Astrocyte (in vitro differentiated cells and primary cell): ENCODE results near the gene SPATA6L. TPM values are rescaled to one million over a fixed set of nuclear protein-coding genes. Genes with fewer than 3 reads are reported as not detected.

ENCODE experiments used
- DNase-seq: peaks from one replicate; pipeline ENCODE4 v3.0.0-alpha.2; 2010; ENCODE audit warnings: low read depth
- FAIRE-seq: peaks from 2 replicates; lab custom pipeline; 2011; peaks lifted over from hg19 to GRCh38; lab: Jason Lieb, UNC
- H2AFZ ChIP-seq: 2 replicates; pipeline ENCODE4 v1.6.0; 2012; ENCODE audit warnings: low read depth, low read length, inconsistent platforms
- H3K27ac ChIP-seq: 2 replicates; pipeline ENCODE4 v1.5.1; 2011; ENCODE audit warnings: low read depth, low read length, inconsistent platforms
- H3K27me3 ChIP-seq: 2 replicates; pipeline ENCODE4 v1.6.0; 2011; ENCODE audit warnings: low read length, inconsistent platforms; ENCODE audit not compliant: insufficient read depth
- H3K36me3 ChIP-seq: 2 replicates; pipeline ENCODE4 v1.5.1; 2011; ENCODE audit warnings: low read length, inconsistent platforms; ENCODE audit not compliant: insufficient read depth
- H3K4me1 ChIP-seq: 2 replicates; pipeline ENCODE4 v1.5.1; 2011; ENCODE audit warnings: low read length, inconsistent platforms; ENCODE audit not compliant: insufficient read depth
- H3K4me2 ChIP-seq: 2 replicates; pipeline ENCODE4 v1.6.0; 2012; ENCODE audit warnings: low read length, inconsistent platforms
- H3K4me3 ChIP-seq: 2 replicates; pipeline ENCODE4 v1.5.1; 2011; ENCODE audit warnings: low read depth, mild to moderate bottlenecking, low read length, inconsistent platforms; ENCODE audit not compliant: insufficient read depth
- H3K79me2 ChIP-seq: 2 replicates; pipeline ENCODE4 v1.6.0; 2012; ENCODE audit warnings: mild to moderate bottlenecking, low read length, inconsistent platforms; ENCODE audit not compliant: insufficient read depth
- H3K9ac ChIP-seq: 2 replicates; pipeline ENCODE4 v1.6.0; 2012; ENCODE audit warnings: mild to moderate bottlenecking, low read length, inconsistent platforms
- H3K9me3 ChIP-seq: 2 replicates; pipeline ENCODE4 v1.5.1; 2012; ENCODE audit warnings: low read depth, mild to moderate bottlenecking, low read length, inconsistent platforms; ENCODE audit not compliant: insufficient read depth
- H4K20me1 ChIP-seq: 2 replicates; pipeline ENCODE4 v1.6.0; 2012; ENCODE audit warnings: low read length, inconsistent platforms; ENCODE audit not compliant: insufficient read depth
- H3K27ac Mint-ChIP-seq: one replicate; pipeline ENCODE4 v1.8.0; 2021; ENCODE audit warnings: mild to moderate bottlenecking, mixed read lengths; ENCODE audit not compliant: unreplicated experiment
- H3K27me3 Mint-ChIP-seq: one replicate; pipeline ENCODE4 v1.8.0; 2021; ENCODE audit warnings: low read depth, mixed read lengths; ENCODE audit not compliant: unreplicated experiment
- H3K36me3 Mint-ChIP-seq: one replicate; pipeline ENCODE4 v1.8.0; 2021; ENCODE audit warnings: low read depth, mixed read lengths; ENCODE audit not compliant: unreplicated experiment
- H3K4me1 Mint-ChIP-seq: one replicate; pipeline ENCODE4 v1.8.0; 2021; ENCODE audit warnings: low read depth, mixed read lengths; ENCODE audit not compliant: unreplicated experiment
- H3K4me3 Mint-ChIP-seq: one replicate; pipeline ENCODE4 v1.8.0; 2021; ENCODE audit warnings: mild to moderate bottlenecking, moderate library complexity, mixed read lengths; ENCODE audit not compliant: unreplicated experiment
- H3K9me3 Mint-ChIP-seq: one replicate; pipeline ENCODE4 v1.8.0; 2021; ENCODE audit warnings: mild to moderate bottlenecking, mixed read lengths; ENCODE audit not compliant: unreplicated experiment
- CTCF ChIP-seq: IDR thresholded peaks from 2 replicates; pipeline ENCODE4 v1.5.1; 2011; ENCODE audit warnings: low read depth, mild to moderate bottlenecking, inconsistent platforms, low read length, moderate library complexity; ENCODE audit not compliant: insufficient read depth
- EZH2 ChIP-seq: IDR thresholded peaks from 2 replicates; pipeline ENCODE4 v1.6.1; 2012; ENCODE audit warnings: mild to moderate bottlenecking, low read length, inconsistent platforms; ENCODE audit not compliant: insufficient read depth
- total RNA-seq: library from RNA; stranded (reverse); gene quantifications from 2 replicates; pipeline ENCODE4 v1.2.1, GENCODE V29; 2021

Gene SPATA6L
- total RNA-seq, 1 donor from 2014 or later: 2.8 TPM

GRCh38 chr9:4581035-4581760 lies 85.1 kb downstream of the SPATA6L start:
- H4K20me1 ChIP-seq: no peaks in the 10 kb centered on the region
- Mint-ChIP-seq H3K27ac (no peak overlapping the region), H3K4me1 (no peaks in the 10 kb centered on the region), H3K9me3 (peaks cover 6% of the 10 kb centered on the region), H3K36me3 (peaks cover 17% of the 10 kb centered on the region), H3K4me3 (no peak overlapping the region), H3K27me3 (no peaks in the 10 kb centered on the region)
- no peak overlapping the region for H3K4me2 ChIP-seq
- H3K9me3 ChIP-seq: no peaks in the 10 kb centered on the region
- H2AFZ ChIP-seq: no peak overlapping the region
- H3K9ac ChIP-seq: no peak overlapping the region
- H3K79me2 ChIP-seq: no peaks in the 10 kb centered on the region
- DNase-seq: no peak
- H3K4me3 ChIP-seq: no peak overlapping the region
- no peaks in the 10 kb centered on the region for H3K27me3 ChIP-seq
- no peak overlapping the region for H3K27ac ChIP-seq
- H3K4me1 ChIP-seq: no peaks in the 10 kb centered on the region
- no peak for TF ChIP-seq CTCF
- TF ChIP-seq EZH2: no peak
- no peaks in the 10 kb centered on the region for H3K36me3 ChIP-seq
- no peak for FAIRE-seq

- Histone ChIP-seq H3K4me1 (no peaks in the 10 kb centered on the region), H3K9me3 (no peaks in the 10 kb centered on the region), H3K4me2 (no peak overlapping the region), H3K36me3 (no peaks in the 10 kb centered on the region), H4K20me1 (no peaks in the 10 kb centered on the region), H3K79me2 (no peaks in the 10 kb centered on the region), H3K27me3 (no peaks in the 10 kb centered on the region), H2AFZ (no peak overlapping the region), H3K9ac (no peak overlapping the region), H3K4me3 (no peak overlapping the region), H3K27ac (no peak overlapping the region)
- DNase-seq (no peak), FAIRE-seq (no peak)
- no peak overlapping the region for H3K27ac Mint-ChIP-seq
- no peak for TF ChIP-seq EZH2
- no peak for TF ChIP-seq CTCF
- H3K4me1 Mint-ChIP-seq: no peaks in the 10 kb centered on the region
- H3K4me3 Mint-ChIP-seq: no peak overlapping the region
- peaks cover 5% of the 10 kb centered on the region for H3K9me3 Mint-ChIP-seq
- H3K36me3 Mint-ChIP-seq: peaks cover 14% of the 10 kb centered on the region
- no peaks in the 10 kb centered on the region for H3K27me3 Mint-ChIP-seq
Observed at GRCh38 chr9:4579001-4579400, 87.3 kb downstream of the SPATA6L start.

GRCh38 chr9:4576448-4576847 lies 89.8 kb downstream of the SPATA6L start:
- Histone ChIP-seq H3K9ac (no peak overlapping the region), H3K27ac (no peak overlapping the region), H3K4me2 (no peak overlapping the region), H2AFZ (no peak overlapping the region), H4K20me1 (no peaks in the 10 kb centered on the region), H3K36me3 (no peaks in the 10 kb centered on the region), H3K4me3 (no peak overlapping the region), H3K27me3 (no peaks in the 10 kb centered on the region), H3K4me1 (no peaks in the 10 kb centered on the region), H3K79me2 (no peaks in the 10 kb centered on the region), H3K9me3 (no peaks in the 10 kb centered on the region)
- H3K27ac Mint-ChIP-seq: no peak overlapping the region
- TF ChIP-seq EZH2 (no peak), CTCF (no peak)
- FAIRE-seq (no peak), DNase-seq (no peak)
- no peak overlapping the region for H3K4me3 Mint-ChIP-seq
- peaks cover 3% of the 10 kb centered on the region for H3K27me3 Mint-ChIP-seq
- H3K9me3 Mint-ChIP-seq: peaks cover 5% of the 10 kb centered on the region
- H3K36me3 Mint-ChIP-seq: peaks cover 7% of the 10 kb centered on the region
- peaks cover 2% of the 10 kb centered on the region for H3K4me1 Mint-ChIP-seq
